Lung microvascular endothelial cell (primary cell): ENCODE results near the gene PLGRKT. TPM values are rescaled to one million over a fixed set of nuclear protein-coding genes. Genes with fewer than 3 reads are reported as not detected.
"Not testable (repeated sequence)": the region's sequence is repeated elsewhere in the genome, so short reads cannot be mapped to it uniquely, and the experiment has no call there.

ENCODE experiments used
- DNase-seq, 2 donors: peaks; one replicate each; pipeline versions ENCODE4 v3.0.0 to v3.0.0-alpha.2; 2010; ENCODE audit warnings: low read depth in 2 of 2
- total RNA-seq: library from RNA; depleted of rRNA; stranded (reverse); fragments of >200 nt; gene quantifications from 2 replicates; pipeline ENCODE4 v1.2.1, GENCODE V29; 2014

PLGRKT gene
- total RNA-seq, 1 donor from 2014 or later = 5.0 TPM

DNA sequence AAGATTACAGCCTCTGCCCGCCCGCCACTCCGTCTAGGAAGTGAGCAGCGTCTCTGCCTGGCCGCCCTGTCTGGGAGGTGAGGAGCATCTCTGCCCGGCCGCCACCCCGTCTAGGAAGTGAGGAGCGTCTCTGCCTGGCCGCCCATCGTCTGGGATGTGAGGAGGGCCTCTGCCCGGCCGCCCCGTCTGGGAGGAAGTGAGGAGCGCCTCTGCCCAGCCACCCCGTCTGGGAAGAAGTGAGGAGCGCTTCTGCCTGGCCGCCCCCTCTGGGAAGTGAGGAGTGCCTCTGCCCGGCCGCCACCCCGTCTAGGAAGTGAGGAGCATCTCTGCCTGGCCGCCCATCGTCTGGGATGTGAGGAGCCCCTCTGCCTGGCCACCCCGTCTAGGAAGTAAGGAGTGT is 4.8 kb downstream of the PLGRKT start:
- not testable (repeated sequence) for DNase-seq

DNA sequence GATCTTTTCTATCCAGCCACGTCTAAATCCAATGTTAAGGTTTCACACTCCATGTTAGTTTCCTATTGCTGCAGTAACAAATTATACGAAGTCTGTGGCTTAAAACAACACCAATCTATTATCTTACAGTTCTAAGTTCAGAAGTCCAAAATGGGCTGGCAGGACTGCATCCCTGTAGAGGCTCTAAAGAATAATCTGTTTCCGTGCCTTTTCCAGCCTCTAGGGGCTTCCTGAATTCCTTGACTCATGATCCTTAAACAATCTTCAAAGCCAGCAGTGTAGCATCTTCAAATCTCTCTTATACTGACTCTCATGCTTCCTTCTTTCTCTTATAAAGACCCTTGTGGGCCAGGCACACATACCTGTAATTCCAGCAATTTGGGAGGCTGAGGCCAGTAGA is 6.8 kb downstream of the PLGRKT start:
- no peak for DNase-seq

GRCh38 chr9:5429873-5430564 is 7.7 kb downstream of the PLGRKT start:
- no peak for DNase-seq

DNA sequence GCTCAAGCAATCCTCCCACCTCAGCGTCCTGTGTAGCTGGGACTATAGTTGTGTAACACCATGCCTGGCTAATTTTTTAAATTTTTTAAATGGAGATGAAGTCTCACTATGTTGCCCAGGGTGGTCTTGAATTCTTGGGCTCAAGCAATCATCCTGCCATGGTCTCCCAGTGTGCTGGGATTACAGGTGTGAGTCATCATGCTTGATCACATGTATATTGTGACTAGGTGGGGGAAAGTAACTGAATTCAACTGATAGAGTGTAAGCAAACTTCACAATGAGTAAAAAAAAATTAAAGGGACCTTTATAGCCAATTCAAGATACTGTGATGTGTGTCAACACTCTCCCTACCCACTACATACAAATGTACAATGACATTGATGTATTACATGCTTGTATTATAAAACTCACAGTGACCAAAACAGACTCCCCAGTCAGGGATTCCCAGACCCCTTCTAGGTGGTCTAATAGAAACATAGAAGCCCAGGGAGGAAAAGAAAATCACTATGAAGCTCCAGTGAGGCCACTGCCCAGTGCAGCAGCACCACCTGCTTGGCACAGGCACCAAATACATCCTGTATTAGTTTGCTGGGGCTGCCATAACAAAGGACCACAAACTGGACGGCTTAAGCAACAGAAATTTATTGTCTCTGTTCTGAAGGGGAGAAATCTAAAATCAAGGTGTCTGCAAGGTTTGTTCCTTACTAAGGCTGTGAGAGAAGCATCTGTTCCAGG is 8.8 kb downstream of the PLGRKT start:
- DNase-seq = peak in 1 of 2 donors; percentile 36

DNA sequence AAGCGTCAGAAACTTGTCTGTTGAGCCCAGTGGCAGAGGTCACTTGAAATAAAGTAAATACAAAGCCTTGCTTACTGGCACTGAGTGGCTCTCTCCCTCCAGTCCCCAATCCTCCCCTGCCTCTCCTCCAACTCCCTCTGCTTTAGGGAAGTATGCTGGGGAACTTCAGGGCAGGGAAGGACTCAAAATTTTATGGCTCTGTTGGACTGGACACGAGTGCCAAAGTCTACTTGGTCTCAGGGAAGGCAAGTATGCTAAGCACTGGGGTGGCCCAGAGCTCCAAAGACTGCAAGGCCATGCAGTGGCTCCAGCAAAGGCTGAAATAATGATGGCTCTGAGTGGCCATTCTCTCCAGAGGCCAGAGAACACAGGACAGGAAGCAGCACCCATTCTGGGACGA is 9.6 kb downstream of the PLGRKT start:
- no peak for DNase-seq

- DNase-seq = no peak
Observed at GRCh38 chr9:5427005-5427404, 10.7 kb downstream of the PLGRKT start.

DNA sequence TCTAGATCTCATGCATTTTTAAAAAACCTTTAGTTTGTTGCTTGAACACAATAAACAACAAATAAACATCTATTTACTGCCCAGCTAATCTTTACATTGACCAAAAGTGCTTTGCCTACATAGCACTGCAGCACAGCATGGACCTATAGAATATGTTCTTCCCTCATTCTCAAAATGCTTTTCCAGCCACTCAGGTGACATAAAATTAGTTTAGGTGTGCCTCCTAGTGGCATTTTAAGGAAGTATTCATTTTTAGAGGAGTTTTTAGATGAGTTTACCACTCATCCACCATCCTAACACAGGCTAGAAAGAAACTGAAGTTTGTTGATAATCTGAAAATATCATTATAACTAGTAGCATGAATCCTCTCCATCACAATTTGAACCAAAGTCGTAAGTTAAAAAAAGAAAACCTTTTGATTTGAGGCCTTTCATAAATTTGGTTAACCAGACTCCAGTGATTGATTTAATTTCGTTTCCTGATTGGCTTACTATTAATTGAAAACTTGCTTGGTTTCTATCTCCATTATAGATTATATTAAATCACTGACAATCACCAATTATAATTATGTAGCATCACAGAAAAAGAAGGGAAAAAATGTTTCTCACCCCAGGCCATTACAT is 12.6 kb downstream of the PLGRKT start:
- DNase-seq = peak; percentile 52 to 57

- DNase-seq = no peak
Observed at GRCh38 chr9:5422276-5422675, 15.4 kb downstream of the PLGRKT start.

GRCh38 chr9:5421163-5421562 is 16.6 kb downstream of the PLGRKT start:
- no peak for DNase-seq

- no peak for DNase-seq
Observed at GRCh38 chr9:5419987-5420386, 17.7 kb downstream of the PLGRKT start.

GRCh38 chr9:5418481-5418880 is 19.2 kb downstream of the PLGRKT start:
- no peak for DNase-seq

DNA sequence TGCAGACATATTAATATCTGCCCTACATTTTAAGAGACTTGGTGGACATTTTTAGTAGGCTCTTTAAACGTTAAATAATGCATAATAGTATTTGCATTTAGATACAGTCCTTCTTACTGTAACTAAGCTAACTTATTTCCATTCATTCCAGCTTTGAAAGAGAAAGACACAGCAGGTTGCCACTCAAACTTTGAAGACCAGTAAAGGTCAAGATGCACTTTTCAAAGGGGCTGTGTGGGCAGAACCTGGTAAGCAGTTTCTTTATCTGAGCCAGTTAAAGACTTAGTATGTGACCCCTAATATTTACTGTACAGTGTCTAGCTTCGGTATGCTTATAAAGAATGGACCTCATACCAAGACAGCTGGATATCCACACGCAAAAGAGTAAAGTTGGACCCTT is 20.8 kb downstream of the PLGRKT start:
- no peak for DNase-seq

DNA sequence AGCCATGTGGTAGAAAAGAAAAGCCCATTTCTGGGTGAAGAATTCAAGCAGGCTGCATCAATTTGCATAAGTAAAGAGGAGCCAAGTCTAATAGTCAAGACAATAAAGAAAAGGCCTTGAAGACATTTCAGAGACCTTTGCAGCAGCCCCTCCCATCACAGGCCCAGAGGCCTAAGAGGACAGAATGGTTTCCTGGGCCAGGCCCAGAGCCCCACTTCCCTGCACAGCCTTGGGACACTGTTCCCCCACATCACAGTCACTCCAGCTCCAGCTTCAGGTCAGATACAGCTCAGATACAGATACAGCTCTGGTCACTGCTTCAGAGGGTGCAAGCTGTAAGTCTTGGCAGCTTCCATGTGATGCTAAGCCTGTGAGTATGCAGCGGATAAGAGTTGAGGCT is 29.1 kb downstream of the PLGRKT start:
- DNase-seq = no peak

- peak in 1 of 2 donors; percentile 5 for DNase-seq
Observed at GRCh38 chr9:5402217-5402616, 35.5 kb downstream of the PLGRKT start.

GRCh38 chr9:5397547-5397946 is 40.2 kb downstream of the PLGRKT start:
- DNase-seq = not testable (repeated sequence)

GRCh38 chr9:5395428-5395827 is 42.3 kb downstream of the PLGRKT start:
- DNase-seq = no peak

- DNase-seq = peak in 1 of 2 donors; percentile 72
Observed at GRCh38 chr9:5393976-5394375, 43.7 kb downstream of the PLGRKT start.

DNA sequence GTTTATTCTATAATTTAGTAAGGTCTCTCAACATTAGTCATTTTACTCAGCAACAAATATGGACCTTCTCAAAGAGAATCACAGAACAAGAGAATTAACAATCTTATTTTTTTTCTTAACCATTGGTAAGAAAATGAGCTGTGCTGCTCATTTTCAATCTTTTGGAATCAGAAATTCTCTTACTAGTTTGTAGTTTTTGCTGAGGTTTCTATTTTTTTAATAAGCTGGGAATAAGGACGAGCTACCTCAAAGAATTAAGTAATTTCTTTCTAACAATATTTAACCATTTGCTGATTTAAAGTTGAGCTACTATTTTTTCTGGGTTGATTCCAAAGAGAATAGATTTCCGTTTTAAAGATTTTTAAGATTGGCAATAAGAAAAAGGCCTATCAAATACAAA is 44.2 kb downstream of the PLGRKT start:
- no peak for DNase-seq

GRCh38 chr9:5392285-5392684 is 45.4 kb downstream of the PLGRKT start:
- DNase-seq = no peak

DNA sequence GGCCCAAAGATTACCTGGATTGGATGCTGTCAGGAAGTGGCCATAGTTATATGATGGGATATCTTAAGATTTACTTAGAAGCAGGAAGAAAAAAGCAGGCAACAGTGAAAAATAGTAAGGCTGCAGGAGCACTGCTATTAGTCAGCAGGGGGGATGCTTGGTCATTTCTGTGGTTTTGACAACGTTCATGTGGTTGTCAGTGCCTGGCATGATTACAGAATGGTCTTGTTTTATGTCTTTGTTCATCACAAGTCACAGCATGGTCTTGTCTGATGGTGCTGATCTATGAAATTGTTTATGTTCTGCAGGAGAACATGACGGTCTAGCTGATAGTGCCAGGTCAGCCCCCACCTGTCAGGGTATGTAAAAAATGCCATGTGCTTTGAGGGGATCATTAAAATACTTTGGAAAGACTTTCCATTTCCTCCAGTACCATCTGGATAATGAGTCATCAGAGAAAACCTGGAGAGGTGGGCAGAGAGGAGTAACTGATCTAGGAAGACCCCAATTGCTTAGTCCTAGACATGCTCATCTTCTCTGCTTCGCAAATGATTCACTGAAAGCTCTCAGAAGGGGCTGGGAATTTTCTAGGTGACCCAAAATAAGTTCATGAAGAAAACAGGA is 48.5 kb downstream of the PLGRKT start:
- peak in 1 of 2 donors; percentile 77 for DNase-seq

GRCh38 chr9:5388026-5388819 is 49.5 kb downstream of the PLGRKT start:
- DNase-seq = peak in 1 of 2 donors; percentile 14
